Spleen (tissue), 3 donors: ENCODE results near the gene GMCL1.

ENCODE experiments used
- POLR2A ChIP-seq, 3 donors: fragments of 450-650 bp; IDR thresholded peaks; one replicate each; pipeline ENCODE4 v1.5.1; 2017; ENCODE audit warnings: antibody characterized with exemption in 3 of 3, mild to moderate bottlenecking in 1 of 3
- POLR2AphosphoS5 ChIP-seq, 3 donors: sonication (generic); formaldehyde crosslinking; IDR thresholded peaks; one replicate each; pipeline ENCODE4 v1.5.1; 2017; ENCODE audit warnings: antibody characterized with exemption in 3 of 3

DNA sequence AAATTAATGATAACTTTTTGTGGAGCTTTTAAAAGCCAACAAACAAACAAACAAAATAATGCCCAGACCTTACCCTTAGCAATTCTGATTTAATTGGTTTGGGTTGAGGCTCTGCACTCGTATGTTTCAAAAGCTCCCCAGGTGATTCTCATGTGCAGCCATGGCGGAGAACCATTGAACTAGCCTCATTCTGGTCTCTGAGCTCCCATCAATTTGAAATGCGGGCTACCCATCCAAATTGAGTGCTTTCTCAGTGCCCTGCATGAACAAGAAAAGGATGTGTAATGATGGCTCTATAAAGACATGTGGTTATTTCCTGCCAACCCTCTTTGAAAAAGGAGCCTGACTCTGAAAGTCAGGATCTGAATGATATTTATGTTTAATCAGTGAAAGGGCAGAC is 93.7 kb downstream of the GMCL1 start:
- TF ChIP-seq POLR2A (IDR thresholded peaks at IDR 0.05) (no peak), POLR2AphosphoS5 (IDR thresholded peaks at IDR 0.05) (no peak)
